Hindlimb muscle (tissue), 1 donor: Measurements from ENCODE around the gene EDDM13. TPM values are rescaled to one million over a fixed set of nuclear protein-coding genes. Genes with fewer than 3 reads are reported as not detected.
"Not testable (repeated sequence)": the region's sequence is repeated elsewhere in the genome, so short reads cannot be mapped to it uniquely, and the experiment has no call there.

Experiments used
- DNase-seq: peaks from one replicate; pipeline ENCODE4 v3.0.0-alpha.2; 2013
- polyA plus RNA-seq: library from polyadenylated mRNA; unstranded; fragments of 120-200 nt; gene quantifications from one replicate; pipeline ENCODE4 v1.2.1, GENCODE V29; 2013; ENCODE audit not compliant: insufficient read length

The EDDM13 gene
- 1.3 TPM for polyA plus RNA-seq

GRCh38 chr19:56272161-56272798 is at the start of gene EDDM13:
TSS of gene EDDM13 (plus strand) at chr19:56272748. CDS start at chr19:56272835, 87 bp downstream.
- no peak for DNase-seq

- no peak for DNase-seq
Measured at GRCh38 chr19:56222901-56223300, 49.6 kb upstream of the EDDM13 start.

GRCh38 chr19:56223481-56223880 is 49.1 kb upstream of the EDDM13 start:
- DNase-seq = no peak

GRCh38 chr19:56245121-56245740 is 27.3 kb upstream of the EDDM13 start:
- no peak for DNase-seq

GRCh38 chr19:56245764-56246163 is 26.8 kb upstream of the EDDM13 start:
- DNase-seq = not testable (repeated sequence)

- not testable (repeated sequence) for DNase-seq
Measured at GRCh38 chr19:56248736-56249338, 23.7 kb upstream of the EDDM13 start.

GRCh38 chr19:56252699-56253422 is 19.7 kb upstream of the EDDM13 start:
- peak; percentile 34 for DNase-seq

GRCh38 chr19:56253737-56254136 is 18.8 kb upstream of the EDDM13 start:
- peak; percentile 36 for DNase-seq

GRCh38 chr19:56258272-56258671 is 14.3 kb upstream of the EDDM13 start:
- no peak for DNase-seq

GRCh38 chr19:56261145-56261544 is 11.4 kb upstream of the EDDM13 start:
- DNase-seq = no peak

- not testable (repeated sequence) for DNase-seq
Measured at GRCh38 chr19:56261932-56262331, 10.6 kb upstream of the EDDM13 start.

GRCh38 chr19:56263319-56263718 is 9.2 kb upstream of the EDDM13 start:
- no peak for DNase-seq

GRCh38 chr19:56266051-56266450 is 6.5 kb upstream of the EDDM13 start:
- DNase-seq = no peak

- no peak for DNase-seq
Measured at GRCh38 chr19:56269348-56269747, 3.2 kb upstream of the EDDM13 start.

- no peak for DNase-seq
Measured at GRCh38 chr19:56270676-56271075, 1.9 kb upstream of the EDDM13 start.

GRCh38 chr19:56271151-56271550 is 1.4 kb upstream of the EDDM13 start:
- no peak for DNase-seq

- no peak for DNase-seq
Measured at GRCh38 chr19:56273563-56274117, 1.1 kb downstream of the EDDM13 start.

GRCh38 chr19:56282809-56283208 is 10.3 kb downstream of the EDDM13 start:
- DNase-seq = no peak

GRCh38 chr19:56284746-56285145 is 12.2 kb downstream of the EDDM13 start:
- DNase-seq = no peak

GRCh38 chr19:56290104-56290503 is 17.6 kb downstream of the EDDM13 start:
- no peak for DNase-seq

- DNase-seq = no peak
Measured at GRCh38 chr19:56291867-56292266, 19.3 kb downstream of the EDDM13 start.

GRCh38 chr19:56294549-56294948 is 22.0 kb downstream of the EDDM13 start:
- DNase-seq = no peak
